NT2/D1 (cell line): Measurements from ENCODE around the gene ZNF445.

Source experiments
- DNase-seq: peaks from one replicate; pipeline ENCODE4 v3.0.0-alpha.2; 2011; ENCODE audit warnings: low read depth, low spot score
- H3K27me3 ChIP-seq: 2 replicates; pipeline ENCODE4 v1.6.0; 2011; ENCODE audit warnings: mild to moderate bottlenecking; ENCODE audit not compliant: insufficient read length, insufficient read depth
- H3K36me3 ChIP-seq: 2 replicates; pipeline ENCODE4 v1.6.1; 2011; ENCODE audit warnings: mild to moderate bottlenecking, low read length, mixed read lengths; ENCODE audit not compliant: insufficient read depth, insufficient read length
- H3K4me1 ChIP-seq: 2 replicates; pipeline ENCODE4 v1.5.1; 2011; ENCODE audit not compliant: insufficient read depth, insufficient read length
- H3K4me3 ChIP-seq: 2 replicates; pipeline ENCODE4 v1.5.1; 2011; ENCODE audit warnings: low read depth; ENCODE audit not compliant: insufficient read length
- H3K9ac ChIP-seq: 2 replicates; pipeline ENCODE4 v1.6.0; 2011; ENCODE audit warnings: low read depth; ENCODE audit not compliant: insufficient read length
- H3K9me3 ChIP-seq: 2 replicates; pipeline ENCODE4 v1.5.1; 2011; ENCODE audit warnings: mild to moderate bottlenecking, low read length; ENCODE audit not compliant: insufficient read depth
- SUZ12 ChIP-seq: IDR thresholded peaks from 2 replicates; pipeline ENCODE4 v1.6.1; 2011; ENCODE audit not compliant: insufficient read length, insufficient read depth; ENCODE audit errors: extremely low read depth
- YY1 ChIP-seq: IDR thresholded peaks from 2 replicates; pipeline ENCODE4 v1.6.1; 2011; ENCODE audit not compliant: insufficient read length, insufficient read depth
- ZNF274 ChIP-seq: IDR thresholded peaks from 2 replicates; pipeline ENCODE4 v1.6.1; 2011; ENCODE audit warnings: mild to moderate bottlenecking, low read depth, low read length

The ZNF445 gene

DNA sequence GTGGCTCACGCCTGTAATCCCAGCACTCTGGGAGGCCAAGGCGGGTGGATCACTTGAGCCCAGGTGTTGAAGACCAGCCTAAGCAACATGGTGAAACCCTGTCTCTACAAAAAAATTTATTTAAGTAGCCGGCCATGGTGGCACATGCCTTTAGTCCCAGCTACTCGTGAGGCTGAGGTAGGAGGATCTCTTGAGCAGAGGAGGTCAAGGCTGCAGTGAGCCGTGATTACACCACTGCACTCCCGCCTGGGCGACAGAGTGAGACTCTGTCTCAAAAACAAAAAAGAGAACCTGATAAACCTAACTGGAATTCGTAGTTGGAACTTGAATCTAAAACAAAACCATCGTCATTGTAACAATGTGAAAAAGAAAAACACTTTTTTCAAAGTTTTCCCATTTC lies 81.8 kb downstream of the ZNF445 start:
- no peaks in the 10 kb centered on the region for H3K27me3 ChIP-seq
- no peaks in the 10 kb centered on the region for H3K36me3 ChIP-seq
- no peaks in the 10 kb centered on the region for H3K9me3 ChIP-seq
- H3K4me1 ChIP-seq = no peaks in the 10 kb centered on the region
- no peak for DNase-seq
- H3K9ac ChIP-seq = no peak overlapping the region
- H3K4me3 ChIP-seq = no peak overlapping the region
- TF ChIP-seq YY1 = no peak
- TF ChIP-seq ZNF274 = no peak
- no peak for TF ChIP-seq SUZ12

DNA sequence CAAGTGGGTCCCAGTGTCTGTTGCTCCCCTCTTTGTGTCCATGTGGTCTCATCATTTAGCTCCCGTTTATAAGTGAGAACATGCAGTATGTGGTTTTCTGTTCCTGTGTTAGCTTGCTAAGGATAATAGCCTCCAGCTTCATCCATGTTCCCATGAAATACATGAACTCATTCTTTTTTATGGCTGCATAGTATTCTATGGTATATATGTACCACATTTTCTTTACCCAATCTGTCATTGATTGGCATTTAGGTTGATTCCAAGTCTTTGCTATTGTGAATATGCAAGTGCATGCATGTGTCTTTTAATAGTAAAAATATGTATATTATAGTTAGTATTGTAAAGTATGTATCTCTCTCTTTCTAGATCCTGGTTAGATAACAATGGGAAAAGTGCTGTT lies 85.0 kb downstream of the ZNF445 start:
- Histone ChIP-seq H3K27me3 (no peaks in the 10 kb centered on the region), H3K36me3 (no peaks in the 10 kb centered on the region), H3K4me1 (no peaks in the 10 kb centered on the region), H3K9me3 (peaks cover 2% of the 10 kb centered on the region; the same call in 1 of the 2 replicates), H3K4me3 (no peak overlapping the region), H3K9ac (no peak overlapping the region)
- TF ChIP-seq YY1 (no peak), SUZ12 (no peak), ZNF274 (no peak)
- DNase-seq = no peak

DNA sequence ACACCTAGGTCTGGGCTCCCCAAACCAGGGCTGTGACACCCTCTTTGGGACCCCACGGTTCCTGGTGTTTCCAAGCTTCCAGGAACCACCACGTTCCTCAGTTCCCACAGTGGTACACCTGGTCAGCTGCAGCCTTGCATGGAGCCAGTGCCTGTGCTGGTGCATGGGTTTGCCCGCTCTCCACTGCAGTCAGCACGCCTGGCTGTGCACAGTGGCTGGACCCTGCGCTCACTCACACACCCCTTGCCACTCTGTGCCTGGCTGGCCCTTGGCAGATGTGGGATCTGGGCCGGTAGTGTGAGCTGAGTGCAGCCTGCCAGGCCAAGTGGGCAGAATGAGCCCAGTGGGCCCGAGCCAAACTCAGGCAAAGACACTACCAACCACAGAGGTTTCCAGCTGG lies 90.1 kb downstream of the ZNF445 start:
- Histone ChIP-seq H3K4me3 (no peak overlapping the region), H3K4me1 (no peaks in the 10 kb centered on the region), H3K9ac (no peak overlapping the region), H3K27me3 (no peaks in the 10 kb centered on the region), H3K9me3 (peaks cover 17% of the 10 kb centered on the region), H3K36me3 (no peaks in the 10 kb centered on the region)
- TF ChIP-seq SUZ12 = no peak
- TF ChIP-seq ZNF274 = no peak
- TF ChIP-seq YY1 = no peak
- DNase-seq = no peak
